Astrocyte (in vitro differentiated cells and primary cell): Measurements from ENCODE around the gene TBC1D16. TPM values are rescaled to one million over a fixed set of nuclear protein-coding genes. Genes with fewer than 3 reads are reported as not detected.
A peak's percentile ranks its signal among the peaks of the same experiment; 100 is the strongest.

ENCODE experiments used
- DNase-seq: peaks from one replicate; pipeline ENCODE4 v3.0.0-alpha.2; 2010; ENCODE audit warnings: low read depth
- FAIRE-seq: peaks from 2 replicates; lab custom pipeline; 2011; peaks lifted over from hg19 to GRCh38; lab: Jason Lieb, UNC
- H2AFZ ChIP-seq: 2 replicates; pipeline ENCODE4 v1.6.0; 2012; ENCODE audit warnings: low read depth, low read length, inconsistent platforms
- H3K27ac ChIP-seq: 2 replicates; pipeline ENCODE4 v1.5.1; 2011; ENCODE audit warnings: low read depth, low read length, inconsistent platforms
- H3K27me3 ChIP-seq: 2 replicates; pipeline ENCODE4 v1.6.0; 2011; ENCODE audit warnings: low read length, inconsistent platforms; ENCODE audit not compliant: insufficient read depth
- H3K36me3 ChIP-seq: 2 replicates; pipeline ENCODE4 v1.5.1; 2011; ENCODE audit warnings: low read length, inconsistent platforms; ENCODE audit not compliant: insufficient read depth
- H3K4me1 ChIP-seq: 2 replicates; pipeline ENCODE4 v1.5.1; 2011; ENCODE audit warnings: low read length, inconsistent platforms; ENCODE audit not compliant: insufficient read depth
- H3K4me2 ChIP-seq: 2 replicates; pipeline ENCODE4 v1.6.0; 2012; ENCODE audit warnings: low read length, inconsistent platforms
- H3K4me3 ChIP-seq: 2 replicates; pipeline ENCODE4 v1.5.1; 2011; ENCODE audit warnings: low read depth, mild to moderate bottlenecking, low read length, inconsistent platforms; ENCODE audit not compliant: insufficient read depth
- H3K79me2 ChIP-seq: 2 replicates; pipeline ENCODE4 v1.6.0; 2012; ENCODE audit warnings: mild to moderate bottlenecking, low read length, inconsistent platforms; ENCODE audit not compliant: insufficient read depth
- H3K9ac ChIP-seq: 2 replicates; pipeline ENCODE4 v1.6.0; 2012; ENCODE audit warnings: mild to moderate bottlenecking, low read length, inconsistent platforms
- H3K9me3 ChIP-seq: 2 replicates; pipeline ENCODE4 v1.5.1; 2012; ENCODE audit warnings: low read depth, mild to moderate bottlenecking, low read length, inconsistent platforms; ENCODE audit not compliant: insufficient read depth
- H4K20me1 ChIP-seq: 2 replicates; pipeline ENCODE4 v1.6.0; 2012; ENCODE audit warnings: low read length, inconsistent platforms; ENCODE audit not compliant: insufficient read depth
- H3K27ac Mint-ChIP-seq: one replicate; pipeline ENCODE4 v1.8.0; 2021; ENCODE audit warnings: mild to moderate bottlenecking, mixed read lengths; ENCODE audit not compliant: unreplicated experiment
- H3K27me3 Mint-ChIP-seq: one replicate; pipeline ENCODE4 v1.8.0; 2021; ENCODE audit warnings: low read depth, mixed read lengths; ENCODE audit not compliant: unreplicated experiment
- H3K36me3 Mint-ChIP-seq: one replicate; pipeline ENCODE4 v1.8.0; 2021; ENCODE audit warnings: low read depth, mixed read lengths; ENCODE audit not compliant: unreplicated experiment
- H3K4me1 Mint-ChIP-seq: one replicate; pipeline ENCODE4 v1.8.0; 2021; ENCODE audit warnings: low read depth, mixed read lengths; ENCODE audit not compliant: unreplicated experiment
- H3K4me3 Mint-ChIP-seq: one replicate; pipeline ENCODE4 v1.8.0; 2021; ENCODE audit warnings: mild to moderate bottlenecking, moderate library complexity, mixed read lengths; ENCODE audit not compliant: unreplicated experiment
- H3K9me3 Mint-ChIP-seq: one replicate; pipeline ENCODE4 v1.8.0; 2021; ENCODE audit warnings: mild to moderate bottlenecking, mixed read lengths; ENCODE audit not compliant: unreplicated experiment
- CTCF ChIP-seq: IDR thresholded peaks from 2 replicates; pipeline ENCODE4 v1.5.1; 2011; ENCODE audit warnings: low read depth, mild to moderate bottlenecking, inconsistent platforms, low read length, moderate library complexity; ENCODE audit not compliant: insufficient read depth
- EZH2 ChIP-seq: IDR thresholded peaks from 2 replicates; pipeline ENCODE4 v1.6.1; 2012; ENCODE audit warnings: mild to moderate bottlenecking, low read length, inconsistent platforms; ENCODE audit not compliant: insufficient read depth
- total RNA-seq: library from RNA; stranded (reverse); gene quantifications from 2 replicates; pipeline ENCODE4 v1.2.1, GENCODE V29; 2021

TBC1D16 gene
- total RNA-seq, 1 donor from 2014 or later: 37.6 TPM

DNA sequence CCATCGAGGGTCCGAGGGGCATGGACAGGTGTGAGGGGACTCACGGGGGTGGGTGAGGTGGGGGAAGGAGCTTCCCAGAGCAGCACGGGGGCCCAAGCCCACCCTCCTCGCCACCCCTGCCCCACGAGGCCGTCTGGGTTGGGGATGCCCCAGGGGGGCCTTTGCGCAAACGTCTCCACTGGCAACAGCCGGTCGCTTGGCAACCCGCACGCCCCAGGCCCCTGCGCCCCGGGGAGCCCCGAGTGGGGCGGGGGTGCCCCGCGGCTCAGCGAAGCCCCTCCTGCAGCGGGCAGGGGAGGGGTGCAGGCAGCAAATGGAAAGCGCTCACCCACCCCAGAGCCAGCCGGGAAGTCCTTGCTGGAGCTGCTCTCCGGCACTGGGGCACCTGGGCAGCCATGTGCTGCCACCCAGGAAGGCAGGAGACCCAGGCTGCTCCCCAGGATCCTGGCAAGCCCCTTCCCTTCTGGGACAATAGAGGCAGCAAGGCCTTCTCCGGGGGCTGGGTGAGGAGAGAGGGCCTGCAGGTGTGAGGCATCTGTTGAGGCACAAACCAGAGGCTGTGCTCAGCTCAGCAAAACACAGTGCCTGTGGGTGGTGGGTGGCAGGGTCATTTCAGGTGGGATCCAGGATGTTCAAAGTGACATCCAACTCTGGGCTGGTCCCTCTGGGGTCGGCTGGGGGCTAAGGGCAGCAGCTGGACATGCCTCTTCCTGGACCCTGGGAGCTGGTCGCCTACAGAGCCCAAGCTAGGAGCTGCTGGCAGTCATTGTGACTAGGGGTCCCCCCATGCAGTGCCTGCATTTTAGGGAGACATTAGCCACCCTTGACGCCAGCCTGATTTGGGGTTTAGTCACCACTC lies 115.6 kb downstream of the TBC1D16 start:
- Histone ChIP-seq H3K9ac (no peak overlapping the region), H3K79me2 (no peaks in the 10 kb centered on the region), H3K36me3 (no peaks in the 10 kb centered on the region), H4K20me1 (peaks cover 5% of the 10 kb centered on the region), H3K4me3 (no peak overlapping the region), H3K27me3 (peaks cover 20% of the 10 kb centered on the region), H3K4me2 (no peak overlapping the region), H3K4me1 (no peaks in the 10 kb centered on the region), H3K9me3 (no peaks in the 10 kb centered on the region), H2AFZ (no peak overlapping the region), H3K27ac (no peak overlapping the region)
- DNase-seq (no peak), FAIRE-seq (no peak)
- Mint-ChIP-seq H3K4me3 (no peak overlapping the region), H3K27me3 (peaks cover 50% of the 10 kb centered on the region), H3K36me3 (no peaks in the 10 kb centered on the region), H3K4me1 (peaks cover 5% of the 10 kb centered on the region), H3K27ac (no peak overlapping the region), H3K9me3 (no peaks in the 10 kb centered on the region)
- no peak for TF ChIP-seq EZH2
- no peak for TF ChIP-seq CTCF

- H3K27ac Mint-ChIP-seq: no peak overlapping the region
- H3K79me2 ChIP-seq: no peaks in the 10 kb centered on the region
- H3K27me3 Mint-ChIP-seq: peaks cover 47% of the 10 kb centered on the region
- no peak overlapping the region for H3K27ac ChIP-seq
- peak; percentile 31 for TF ChIP-seq EZH2
- TF ChIP-seq CTCF: no peak
- H3K4me2 ChIP-seq: no peak overlapping the region
- no peaks in the 10 kb centered on the region for H3K9me3 ChIP-seq
- H3K4me1 Mint-ChIP-seq: peaks cover 7% of the 10 kb centered on the region
- H3K9me3 Mint-ChIP-seq: no peaks in the 10 kb centered on the region
- H4K20me1 ChIP-seq: peaks cover 5% of the 10 kb centered on the region
- H3K9ac ChIP-seq: no peak overlapping the region
- peaks cover 20% of the 10 kb centered on the region for H3K27me3 ChIP-seq
- no peak overlapping the region for H3K4me3 ChIP-seq
- FAIRE-seq (no peak), DNase-seq (no peak)
- H2AFZ ChIP-seq: no peak overlapping the region
- H3K36me3 Mint-ChIP-seq: no peaks in the 10 kb centered on the region
- H3K4me1 ChIP-seq: no peaks in the 10 kb centered on the region
- no peaks in the 10 kb centered on the region for H3K36me3 ChIP-seq
- no peak overlapping the region for H3K4me3 Mint-ChIP-seq
These were observed 116.5 kb downstream of the TBC1D16 start for GRCh38 chr17:79919164-79919585.

GRCh38 chr17:79918581-79919163 lies 117.0 kb downstream of the TBC1D16 start:
- no peak overlapping the region for H3K9ac ChIP-seq
- H3K27ac ChIP-seq: no peak overlapping the region
- no peaks in the 10 kb centered on the region for H3K9me3 ChIP-seq
- H3K4me3 Mint-ChIP-seq: no peak overlapping the region
- no peaks in the 10 kb centered on the region for H3K4me1 ChIP-seq
- no peak overlapping the region for H3K4me2 ChIP-seq
- no peak overlapping the region for H3K27ac Mint-ChIP-seq
- no peaks in the 10 kb centered on the region for H3K36me3 ChIP-seq
- H3K4me3 ChIP-seq: no peak overlapping the region
- TF ChIP-seq CTCF: no peak
- no peak for TF ChIP-seq EZH2
- FAIRE-seq: no peak
- H3K36me3 Mint-ChIP-seq: no peaks in the 10 kb centered on the region
- H3K27me3 ChIP-seq: peaks cover 20% of the 10 kb centered on the region
- peaks cover 5% of the 10 kb centered on the region for H4K20me1 ChIP-seq
- no peak overlapping the region for H2AFZ ChIP-seq
- H3K9me3 Mint-ChIP-seq: no peaks in the 10 kb centered on the region
- DNase-seq: no peak
- H3K4me1 Mint-ChIP-seq: peaks cover 7% of the 10 kb centered on the region
- H3K79me2 ChIP-seq: no peaks in the 10 kb centered on the region
- peaks cover 48% of the 10 kb centered on the region for H3K27me3 Mint-ChIP-seq
